GM10248 (cell line): ENCODE measurements around the gene CASTOR1.

ENCODE experiments used
- CTCF ChIA-PET: fragments of 300-600 bp; sonication (Branson Sonifier 250); formaldehyde crosslinking; extraction: SDS; loops from one replicate; lab custom pipeline; 2021; ENCODE audit warnings: antibody characterized with exemption; lab: Yijun Ruan, JAX
- POLR2A ChIA-PET: fragments of 350-650 bp; sonication (Branson Sonifier 250); formaldehyde crosslinking; extraction: SDS; loops from one replicate; lab custom pipeline; 2020; ENCODE audit warnings: antibody characterized with exemption; lab: Yijun Ruan, JAX
- DNase-seq: peaks from one replicate; pipeline ENCODE4 v3.0.0; 2012; ENCODE audit errors: extremely low spot score
- TF ChIP-seq, protein P1 (sequence below): IDR thresholded peaks from 2 replicates; pipeline ENCODE4 v1.5.1; 2012; ENCODE audit warnings: mild to moderate bottlenecking, low read depth; ENCODE audit errors: extremely low read depth, missing control alignments, control extremely low read depth

Gene CASTOR1

DNA sequence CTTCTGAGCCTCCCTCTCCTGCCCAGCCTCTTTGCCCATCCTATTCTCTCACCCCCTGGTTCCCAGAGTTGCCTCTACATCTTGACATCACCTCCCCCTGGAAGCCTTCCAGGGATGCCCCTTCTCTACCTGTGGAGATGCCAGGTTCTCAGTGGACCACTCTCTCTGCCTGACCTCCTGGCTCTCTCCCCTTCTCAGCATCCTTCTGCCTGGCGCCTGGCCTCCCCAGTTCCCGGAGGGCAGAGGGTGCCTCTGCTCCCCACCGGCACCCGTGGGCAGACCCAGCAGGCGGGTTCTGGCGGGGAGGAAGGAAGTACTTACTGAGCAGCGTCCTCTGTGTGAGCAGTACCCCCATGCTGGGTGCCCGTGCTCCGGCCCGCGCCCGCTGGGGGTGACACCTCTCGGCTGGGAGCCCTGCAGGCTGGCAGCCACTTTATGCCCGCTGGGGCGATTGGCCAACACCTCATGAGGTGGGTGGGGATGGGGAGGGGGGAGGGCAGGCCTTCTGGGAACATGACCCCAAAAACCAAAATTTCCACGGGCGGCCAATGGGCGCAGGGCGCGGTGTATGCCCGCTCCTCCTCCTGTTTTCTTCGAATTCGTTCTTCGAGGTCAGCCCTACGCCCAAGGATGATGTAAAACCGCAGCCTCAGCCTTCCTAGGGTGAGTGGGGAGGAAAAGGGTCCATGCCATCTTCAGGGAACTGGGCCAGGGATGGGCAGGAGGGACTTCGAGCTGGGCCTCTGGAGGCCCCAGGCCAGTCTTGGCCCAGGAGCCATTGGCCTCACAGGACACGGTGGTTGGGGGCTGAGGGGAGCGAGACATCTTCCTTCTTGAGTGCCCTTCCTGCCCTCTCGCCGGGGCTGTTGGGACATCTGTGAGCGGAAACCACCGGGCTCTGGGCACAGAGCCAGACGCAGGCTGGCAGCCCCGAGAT lies 22.6 kb downstream of the CASTOR1 start, which contains the start of gene OSM:
OSM (minus strand) TSS at position 407 of the 937 bp plus-strand sequence; CDS start at position 355, 52 bp downstream.
- ChIA-PET CTCF (interaction anchor here (0.7 to 11.9 kb wide), 2 partner anchors 11 to 21 kb away, joined by 4 to 171 read pairs; partner anchors contain the start of gene CASTOR1), POLR2A (no interaction called here)
- DNase-seq = no peak

GRCh38 chr22:30265823-30266444 lies 23.4 kb downstream of the CASTOR1 start:
- CTCF ChIA-PET = interaction anchor here (1.0 to 11.9 kb wide), 3 partner anchors 12 to 158 kb away, joined by 3 to 171 read pairs (median 33); partner anchors contain the start of gene CASTOR1
- POLR2A ChIA-PET = no interaction called here
- TF ChIP-seq, protein P1, sequence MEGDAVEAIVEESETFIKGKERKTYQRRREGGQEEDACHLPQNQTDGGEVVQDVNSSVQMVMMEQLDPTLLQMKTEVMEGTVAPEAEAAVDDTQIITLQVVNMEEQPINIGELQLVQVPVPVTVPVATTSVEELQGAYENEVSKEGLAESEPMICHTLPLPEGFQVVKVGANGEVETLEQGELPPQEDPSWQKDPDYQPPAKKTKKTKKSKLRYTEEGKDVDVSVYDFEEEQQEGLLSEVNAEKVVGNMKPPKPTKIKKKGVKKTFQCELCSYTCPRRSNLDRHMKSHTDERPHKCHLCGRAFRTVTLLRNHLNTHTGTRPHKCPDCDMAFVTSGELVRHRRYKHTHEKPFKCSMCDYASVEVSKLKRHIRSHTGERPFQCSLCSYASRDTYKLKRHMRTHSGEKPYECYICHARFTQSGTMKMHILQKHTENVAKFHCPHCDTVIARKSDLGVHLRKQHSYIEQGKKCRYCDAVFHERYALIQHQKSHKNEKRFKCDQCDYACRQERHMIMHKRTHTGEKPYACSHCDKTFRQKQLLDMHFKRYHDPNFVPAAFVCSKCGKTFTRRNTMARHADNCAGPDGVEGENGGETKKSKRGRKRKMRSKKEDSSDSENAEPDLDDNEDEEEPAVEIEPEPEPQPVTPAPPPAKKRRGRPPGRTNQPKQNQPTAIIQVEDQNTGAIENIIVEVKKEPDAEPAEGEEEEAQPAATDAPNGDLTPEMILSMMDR = no peak
- DNase-seq = peak; percentile 87

More for the DNA sequence above, 22.6 kb downstream of the CASTOR1 start, which contains the start of gene OSM:
- TF ChIP-seq, protein P1 = no peak

DNA sequence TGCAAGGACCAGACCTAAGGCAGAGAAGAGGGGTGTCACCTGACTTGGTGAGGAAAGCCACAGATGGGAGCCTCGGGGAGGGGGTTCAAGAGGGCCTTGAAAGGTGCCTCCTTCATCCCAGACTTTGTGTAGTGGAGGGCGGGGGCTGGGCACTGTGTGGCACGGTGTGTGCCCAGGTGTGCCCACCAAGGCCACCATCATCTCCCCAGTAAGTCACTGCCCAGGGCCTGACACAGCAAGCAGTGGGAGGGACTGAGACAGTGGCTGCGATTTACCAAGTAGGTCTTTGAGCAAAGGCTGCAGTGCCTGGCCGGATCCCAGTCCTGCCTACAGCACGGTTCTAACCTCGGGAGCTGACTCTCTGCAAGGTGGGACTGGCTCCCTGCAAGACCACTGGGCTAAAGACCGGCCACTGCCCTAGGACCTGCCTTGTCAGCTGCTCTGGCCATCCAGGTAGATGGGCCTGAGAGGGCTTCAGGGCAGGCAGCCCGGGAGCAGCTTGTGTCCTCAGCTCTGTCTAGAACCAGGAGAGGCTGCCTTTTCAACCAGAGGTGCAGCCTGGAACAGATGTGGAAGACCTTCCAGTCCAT lies 24.1 kb downstream of the CASTOR1 start:
- DNase-seq = no peak
- POLR2A ChIA-PET = no interaction called here
- CTCF ChIA-PET = interaction anchor here (1.0 to 11.9 kb wide), 5 partner anchors 11 to 157 kb away, joined by 3 to 171 read pairs (median 33); partner anchors contain the start of gene CASTOR1
- TF ChIP-seq, protein P1 = no peak

DNA sequence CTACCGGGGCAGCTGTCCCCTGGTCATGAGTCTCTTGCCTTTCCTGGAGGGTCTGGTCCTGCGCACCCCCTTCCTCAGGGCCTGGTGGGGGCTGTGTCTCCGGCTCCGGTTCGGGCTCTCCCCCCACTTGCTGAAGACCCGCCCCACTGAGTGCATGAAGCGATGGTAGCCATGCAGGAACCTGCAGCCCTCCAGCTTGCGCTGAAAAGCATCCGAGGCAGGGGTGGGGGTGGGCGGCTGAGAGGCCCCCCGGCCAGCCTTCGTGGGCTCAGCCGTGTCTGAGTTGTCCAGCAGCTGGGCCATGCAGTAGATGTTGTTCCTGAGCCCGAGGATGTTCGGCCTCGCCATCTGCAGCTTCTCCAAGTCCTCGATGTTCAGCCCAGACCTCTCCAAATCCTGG lies 25.4 kb downstream of the CASTOR1 start:
- CTCF ChIA-PET = interaction anchor here (0.8 to 11.9 kb wide), 27 partner anchors 10 to 165 kb away, joined by 3 to 171 read pairs (median 5); partner anchors contain the start of genes CASTOR1, CCDC157, LIF and RNF215
- POLR2A ChIA-PET = no interaction called here
- TF ChIP-seq, protein P1 = no peak
- DNase-seq = no peak

- ChIA-PET POLR2A (no interaction called here), CTCF (interaction anchor here (0.6 to 11.9 kb wide), 36 partner anchors 9 to 372 kb away, joined by 3 to 171 read pairs (median 4); partner anchors contain the start of genes CASTOR1, CCDC157, LIF and MTFP1)
- TF ChIP-seq, protein P1 = peak; percentile 90
- peak; percentile 76 for DNase-seq
Observed at GRCh38 chr22:30262917-30263741, 26.2 kb downstream of the CASTOR1 start.
